22Rv1 (cell line): ENCODE results near the gene ABHD6.

Experiments
- H3K27ac ChIP-seq: fragments of 450-650 bp; 2 replicates; pipeline ENCODE4 v1.5.1; 2017
- CTCF ChIP-seq: fragments of 450-650 bp; IDR thresholded peaks from 2 replicates; pipeline ENCODE4 v1.5.1; 2017; ENCODE audit warnings: mild to moderate bottlenecking
- ZFX ChIP-seq: fragments of 450-650 bp; IDR thresholded peaks from 2 replicates; pipeline ENCODE4 v1.6.1; 2017; ENCODE audit warnings: antibody characterized with exemption, borderline replicate concordance

ABHD6 gene

GRCh38 chr3:58246148-58247047 is 8.8 kb downstream of the ABHD6 start:
- H3K27ac ChIP-seq, result no peak overlapping the region

DNA sequence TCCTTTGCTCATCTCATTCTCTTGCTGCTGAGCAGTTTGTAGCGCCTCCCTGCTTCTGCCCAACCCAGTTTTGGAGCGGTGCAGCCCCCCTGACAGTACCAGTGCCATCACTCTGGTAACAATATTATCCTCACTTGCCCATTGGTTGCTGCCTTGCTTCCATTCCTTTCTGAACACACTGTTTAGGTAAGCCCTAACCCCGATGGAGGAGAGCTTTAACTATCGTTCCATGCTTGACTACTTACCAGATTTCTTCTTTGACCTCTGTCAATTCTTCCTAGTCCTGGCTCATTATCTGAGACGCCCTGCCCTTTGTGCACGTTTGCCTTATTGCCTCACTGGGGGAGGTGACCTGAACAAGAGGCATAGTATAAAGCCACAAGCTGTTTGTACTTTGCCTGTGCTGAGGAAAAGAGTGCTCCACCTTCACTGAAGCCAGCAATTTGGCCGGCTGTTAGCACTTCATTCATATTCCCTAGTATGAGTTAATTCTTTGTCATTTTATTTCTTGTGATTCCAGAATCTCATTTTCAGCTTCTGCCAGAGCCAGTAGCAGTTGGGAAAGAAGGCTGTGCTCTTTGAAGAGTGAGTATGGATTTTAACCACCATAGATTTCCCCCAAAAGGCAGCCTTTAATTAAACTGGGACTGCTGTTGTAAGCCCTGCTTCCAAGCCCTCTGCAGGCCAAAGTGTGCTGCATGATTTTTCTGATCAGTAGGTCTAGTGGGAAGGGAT is 11.9 kb downstream of the ABHD6 start:
- H3K27ac ChIP-seq, result no peak overlapping the region
- TF ChIP-seq ZFX (no peak), CTCF (no peak)

More at GRCh38 chr3:58246148-58247047, 8.8 kb downstream of the ABHD6 start:
- no peak for TF ChIP-seq CTCF
- TF ChIP-seq ZFX, result no peak

- H3K27ac ChIP-seq, result no peak overlapping the region
- TF ChIP-seq CTCF (no peak), ZFX (no peak)
Measured at GRCh38 chr3:58250093-58250707, 12.6 kb downstream of the ABHD6 start.

- no peak overlapping the region for H3K27ac ChIP-seq
- TF ChIP-seq CTCF (no peak), ZFX (no peak)
Measured at GRCh38 chr3:58251631-58252035, 14.0 kb downstream of the ABHD6 start.

- no peak overlapping the region for H3K27ac ChIP-seq
- TF ChIP-seq CTCF (no peak), ZFX (no peak)
Measured at GRCh38 chr3:58254144-58254543, 16.6 kb downstream of the ABHD6 start.

DNA sequence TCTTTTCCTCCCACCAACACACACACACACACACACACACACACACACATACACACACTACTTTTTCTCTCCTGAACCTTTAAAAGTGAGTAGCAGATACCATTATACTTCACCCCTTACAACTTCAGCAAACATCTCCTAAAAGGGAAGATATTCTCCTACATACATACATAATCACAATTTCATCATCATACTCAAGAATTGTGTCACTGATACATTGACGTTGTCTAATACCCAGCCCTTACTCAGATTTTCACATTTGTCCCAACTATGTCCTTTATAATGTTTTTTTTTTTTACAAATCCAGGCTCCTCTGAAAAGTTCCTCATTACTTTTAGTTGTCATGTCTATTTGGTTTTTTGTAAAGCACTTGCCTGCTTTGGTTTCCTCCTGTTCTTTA is 18.5 kb downstream of the ABHD6 start:
- H3K27ac ChIP-seq, result no peak overlapping the region
- no peak for TF ChIP-seq ZFX
- TF ChIP-seq CTCF, result no peak
